SK-N-SH (cell line): ENCODE data around the gene IFNL2. TPM values are rescaled to one million over a fixed set of nuclear protein-coding genes. Genes with fewer than 3 reads are reported as not detected.

Source experiments
- CTCF ChIA-PET: fragments of 300-600, 350-600 bp; formaldehyde crosslinking; extraction: SDS; loops from one replicate; lab custom pipeline; 2021; lab: Yijun Ruan, JAX
- POLR2A ChIA-PET: fragments of 350-600 bp; sonication (Branson Sonifier 250); formaldehyde crosslinking; extraction: SDS; loops from one replicate; lab custom pipeline; 2020; ENCODE audit warnings: antibody characterized with exemption, inconsistent platforms; lab: Yijun Ruan, JAX
- DNase-seq: peaks from one replicate; pipeline ENCODE4 v3.0.0; 2012
- H2AFZ ChIP-seq: fragments of 200-600 bp; sonication (generic); 2 replicates; pipeline ENCODE4 v1.8.1; 2016; ENCODE audit warnings: antibody characterized with exemption, mild to moderate bottlenecking, low read depth
- H3F3A ChIP-seq: fragments of 200-600 bp; sonication (generic); replicated peaks from 2 replicates; pipeline ENCODE3; 2016; ENCODE audit warnings: antibody characterized with exemption, mild to moderate bottlenecking; ENCODE audit not compliant: insufficient read depth
- H3K27ac ChIP-seq, 2 experiments: fragments of 200-500 bp in 1 of 2; fragments of 200-600 bp in 1 of 2; sonication (Bioruptor generic) in 1 of 2; sonication (generic), shearing (Covaris generic) in 1 of 2; 2 replicates each; pipeline versions ENCODE4 v1.5.1 to v1.6.1; 2014 to 2016; ENCODE audit warnings: low read depth in 2 of 2, inconsistent platforms in 1 of 2, low read length in 1 of 2, mild to moderate bottlenecking in 1 of 2, mixed read lengths in 1 of 2
- H3K27me3 ChIP-seq: fragments of 200-600 bp; sonication (generic), shearing (Covaris generic); 2 replicates; pipeline ENCODE4 v1.6.1; 2016; ENCODE audit warnings: mixed run types; ENCODE audit not compliant: insufficient read depth
- H3K36me3 ChIP-seq, 2 experiments: fragments of 200-500 bp in 1 of 2; fragments of 200-600 bp in 1 of 2; sonication (Bioruptor generic) in 1 of 2; sonication (generic) in 1 of 2; replicated peaks in 1 of 2; 2 replicates each; pipeline versions ENCODE3 to v1.5.1; 2014 to 2016; ENCODE audit warnings: low read length in 1 of 2, mild to moderate bottlenecking in 1 of 2; ENCODE audit not compliant: insufficient read depth in 2 of 2, control insufficient read depth in 1 of 2
- H3K4me1 ChIP-seq, 2 experiments: fragments of 200-500 bp in 1 of 2; fragments of 200-600 bp in 1 of 2; sonication (Bioruptor generic) in 1 of 2; sonication (generic), shearing (Covaris generic) in 1 of 2; 2 replicates each; pipeline versions ENCODE4 v1.5.1 to v1.6.1; 2014 to 2016; ENCODE audit warnings: low read depth in 1 of 2, low read length in 1 of 2, mixed run types in 1 of 2; ENCODE audit not compliant: insufficient read depth in 2 of 2, control insufficient read depth in 1 of 2
- H3K4me2 ChIP-seq: fragments of 200-600 bp; sonication (generic), shearing (Covaris generic); 2 replicates; pipeline ENCODE4 v1.6.1; 2017; ENCODE audit warnings: mixed run types
- H3K4me3 ChIP-seq, 2 experiments: fragments of 200-500 bp in 1 of 2; fragments of 200-600 bp in 1 of 2; sonication (Bioruptor generic) in 1 of 2; sonication (generic), shearing (Covaris generic) in 1 of 2; 2 replicates each; pipeline versions ENCODE4 v1.5.1 to v1.8.1; 2014 to 2016; ENCODE audit warnings: low read depth in 2 of 2, inconsistent platforms in 1 of 2, low read length in 1 of 2, mild to moderate bottlenecking in 1 of 2, mixed read lengths in 1 of 2, moderate library complexity in 1 of 2
- H3K79me2 ChIP-seq: fragments of 200-600 bp; sonication (generic); 2 replicates; pipeline ENCODE4 v1.8.1; 2017; ENCODE audit warnings: mild to moderate bottlenecking; ENCODE audit not compliant: insufficient read depth
- H3K9ac ChIP-seq: fragments of 200-600 bp; sonication (generic); 2 replicates; pipeline ENCODE4 v1.6.1; 2017; ENCODE audit warnings: mixed run types
- H3K9me2 ChIP-seq: fragments of 200-600 bp; sonication (generic); 2 replicates; pipeline ENCODE4 v1.6.1; 2017; ENCODE audit warnings: mixed run types
- H3K9me3 ChIP-seq: fragments of 200-600 bp; sonication (generic); 2 replicates; pipeline ENCODE4 v1.6.1; 2017; ENCODE audit warnings: mixed run types, mild to moderate bottlenecking, moderate library complexity
- H4K20me1 ChIP-seq: fragments of 200-600 bp; sonication (generic); 2 replicates; pipeline ENCODE4 v1.6.1; 2017; ENCODE audit warnings: mild to moderate bottlenecking, mixed run types; ENCODE audit not compliant: insufficient read depth
- CTCF ChIP-seq: fragments of 200-600 bp; sonication (generic); IDR thresholded peaks from 2 replicates; pipeline ENCODE4 v1.6.1; 2017; ENCODE audit warnings: antibody characterized with exemption, mild to moderate bottlenecking, moderate library complexity
- ELF1 ChIP-seq: IDR thresholded peaks from 2 replicates; pipeline ENCODE4 v1.4.0; 2012
- EZH2phosphoT487 ChIP-seq: fragments of 200-600 bp; sonication (generic); IDR thresholded peaks from 2 replicates; pipeline ENCODE4 v1.6.1; 2017; ENCODE audit warnings: low read depth, mixed run types, mild to moderate bottlenecking, antibody characterized with exemption, moderate library complexity, borderline replicate concordance
- FOSL2 ChIP-seq: IDR thresholded peaks from 2 replicates; pipeline ENCODE4 v1.4.0; 2012; ENCODE audit warnings: low read depth, mild to moderate bottlenecking, moderate library complexity, borderline replicate concordance
- FOXJ3 ChIP-seq: sonication (generic); formaldehyde crosslinking; IDR thresholded peaks from 2 replicates; pipeline ENCODE4 v1.5.1; 2020; ENCODE audit warnings: mild to moderate bottlenecking, missing genetic modification reagents
- MEF2A ChIP-seq: IDR thresholded peaks from 2 replicates; pipeline ENCODE4 v1.4.0; 2012; ENCODE audit warnings: low read depth, borderline replicate concordance
- MXI1 ChIP-seq: IDR thresholded peaks from 2 replicates; pipeline ENCODE4 v1.6.1; 2012; ENCODE audit warnings: mild to moderate bottlenecking, low read depth, low read length, improper control_type of control experiment
- NFIC ChIP-seq: IDR thresholded peaks from 2 replicates; pipeline ENCODE4 v1.4.0; 2012; ENCODE audit warnings: borderline replicate concordance
- NRF1 ChIP-seq: IDR thresholded peaks from 2 replicates; pipeline ENCODE4 v1.6.1; 2012; ENCODE audit warnings: low read depth, mild to moderate bottlenecking, low read length
- RAD21 ChIP-seq: IDR thresholded peaks from 2 replicates; pipeline ENCODE4 v1.6.1; 2012; ENCODE audit warnings: mild to moderate bottlenecking, low read length
- REST ChIP-seq: IDR thresholded peaks from 2 replicates; pipeline ENCODE4 v1.6.1; 2012; ENCODE audit warnings: mild to moderate bottlenecking, low read depth, low read length, moderate library complexity
- RFX5 ChIP-seq: IDR thresholded peaks from 2 replicates; pipeline ENCODE4 v1.6.1; 2012; ENCODE audit warnings: mild to moderate bottlenecking, improper control_type of control experiment, low read length
- RXRA ChIP-seq: IDR thresholded peaks from 2 replicates; pipeline ENCODE4 v1.4.0; 2012; ENCODE audit warnings: low read depth, mild to moderate bottlenecking, borderline replicate concordance
- SIN3A ChIP-seq: IDR thresholded peaks from 2 replicates; pipeline ENCODE4 v1.6.1; 2012; ENCODE audit warnings: low read depth, mild to moderate bottlenecking, low read length, moderate library complexity, borderline replicate concordance
- SMC3 ChIP-seq: IDR thresholded peaks from 2 replicates; pipeline ENCODE4 v1.6.1; 2012; ENCODE audit warnings: low read depth, low read length, improper control_type of control experiment
- TEAD4 ChIP-seq: IDR thresholded peaks from 2 replicates; pipeline ENCODE4 v1.4.0; 2012; ENCODE audit warnings: mild to moderate bottlenecking, borderline replicate concordance; ENCODE audit not compliant: insufficient read depth
- YY1 ChIP-seq: IDR thresholded peaks from 2 replicates; pipeline ENCODE4 v1.4.0; 2012; ENCODE audit warnings: low read depth, mild to moderate bottlenecking
- ZBTB33 ChIP-seq: IDR thresholded peaks from 2 replicates; pipeline ENCODE4 v1.4.0; 2012; ENCODE audit warnings: low read depth, borderline replicate concordance
- WGBS: methylation state at CpG from one replicate; pipeline ENCODE4 v1.1.6; 2017; ENCODE audit warnings: low lambda C conversion rate; 5-methylcytosine and 5-hydroxymethylcytosine counted together
- polyA plus RNA-seq, 3 experiments: library from polyadenylated mRNA; depleted of rRNA; stranded (reverse); fragments of >200 nt; gene quantifications; 2 replicates each; pipeline ENCODE4 v1.2.3, GENCODE V29; 2012

Gene IFNL2
- polyA plus RNA-seq, 1 of the 3 experiments (the other 2 are of a cell fraction) = not detected

GRCh38 chr19:39246951-39247669 lies 21.1 kb upstream of the IFNL2 start:
- no peaks in the 10 kb centered on the region for H4K20me1 ChIP-seq
- TF ChIP-seq SMC3 (no peak), ELF1 (no peak), CTCF (no peak), FOSL2 (no peak), RXRA (no peak), RFX5 (no peak), FOXJ3 (CRISPR knock-in tag) (no peak), NRF1 (no peak), MXI1 (no peak), TEAD4 (no peak), MEF2A (no peak), RAD21 (no peak), YY1 (no peak), SIN3A (no peak), NFIC (no peak), REST (no peak), ZBTB33 (no peak), EZH2phosphoT487 (no peak)
- H3K27ac ChIP-seq = no peak overlapping the region
- CTCF ChIA-PET = no interaction called here
- no peaks in the 10 kb centered on the region for H3K79me2 ChIP-seq
- no peak overlapping the region for H3K4me3 ChIP-seq
- no peak overlapping the region for H3K4me2 ChIP-seq
- no peak overlapping the region for H2AFZ ChIP-seq
- H3K9ac ChIP-seq = no peak overlapping the region
- no peaks in the 10 kb centered on the region for H3K9me3 ChIP-seq
- no peaks in the 10 kb centered on the region for H3K9me2 ChIP-seq
- POLR2A ChIA-PET = no interaction called here
- H3K36me3 ChIP-seq = no peaks in the 10 kb centered on the region
- H3K4me1 ChIP-seq = no peaks in the 10 kb centered on the region
- no peaks in the 10 kb centered on the region; the same call in 1 of the 2 replicates for H3K27me3 ChIP-seq
- no peak for DNase-seq
- no peaks in the 10 kb centered on the region for H3F3A ChIP-seq
- 76% methylated on average over 28 of the region's 42 CpGs for WGBS
